Measurements from ENCODE around the gene ATL1.

The ATL1 gene

GRCh38 chr14:50559990-50560930, at the start of gene ATL1:
TSS of gene ATL1 (plus strand) at chr14:50560145. CDS start at chr14:50560266, 121 bp downstream.
- DNase-seq: peak; percentile 28 to 31

- no peak for DNase-seq
Measured at GRCh38 chr14:50510157-50510556, 49.8 kb upstream of the ATL1 start.

- DNase-seq: no peak
Measured at GRCh38 chr14:50512463-50512862, 47.5 kb upstream of the ATL1 start.

GRCh38 chr14:50516091-50516490, 43.9 kb upstream of the ATL1 start:
- DNase-seq: no peak

- DNase-seq: peak; percentile 18 to 32
Measured at GRCh38 chr14:50520947-50521815, 38.8 kb upstream of the ATL1 start.

- DNase-seq: no peak
Measured at GRCh38 chr14:50521912-50522341, 38.0 kb upstream of the ATL1 start.

- DNase-seq: no peak
Measured at GRCh38 chr14:50523271-50524041, 36.5 kb upstream of the ATL1 start.

GRCh38 chr14:50524060-50524459, 35.9 kb upstream of the ATL1 start:
- no peak for DNase-seq

- no peak for DNase-seq
Measured at GRCh38 chr14:50524731-50525515, 35.0 kb upstream of the ATL1 start.

GRCh38 chr14:50528000-50528399, 31.9 kb upstream of the ATL1 start:
- no peak for DNase-seq

- DNase-seq: no peak
Measured at GRCh38 chr14:50529288-50530179, 30.4 kb upstream of the ATL1 start.

- no peak for DNase-seq
Measured at GRCh38 chr14:50530358-50530757, 29.6 kb upstream of the ATL1 start.

GRCh38 chr14:50530794-50531365, 29.1 kb upstream of the ATL1 start:
- DNase-seq: no peak

- peak; percentile 16 to 22 for DNase-seq
Measured at GRCh38 chr14:50531595-50532501, 28.1 kb upstream of the ATL1 start.

- peak; percentile 78 to 88 for DNase-seq
Measured at GRCh38 chr14:50532502-50533240, 27.3 kb upstream of the ATL1 start, which contains the start of gene MAP4K5. TSS of gene MAP4K5 (minus strand) at chr14:50532569. CDS start at chr14:50532049, 520 bp downstream.

- no peak for DNase-seq
Measured at GRCh38 chr14:50533241-50533705, 26.7 kb upstream of the ATL1 start.

GRCh38 chr14:50533806-50534205, 26.1 kb upstream of the ATL1 start:
- DNase-seq: no peak

GRCh38 chr14:50534416-50534815, 25.5 kb upstream of the ATL1 start:
- DNase-seq: no peak

All from stimulated activated CD4-positive, alpha-beta T cell treated with anti-CD3 and anti-CD28 coated beads, Interleukin-2, amount 100 ng/mL, for 48 hours (primary cell).